ENCODE measurements around the gene C6. TPM values are rescaled to one million over a fixed set of nuclear protein-coding genes. Genes with fewer than 3 reads are reported as not detected.

The C6 gene
- total RNA-seq, 1 experiment from 2014 or later, result not detected

DNA sequence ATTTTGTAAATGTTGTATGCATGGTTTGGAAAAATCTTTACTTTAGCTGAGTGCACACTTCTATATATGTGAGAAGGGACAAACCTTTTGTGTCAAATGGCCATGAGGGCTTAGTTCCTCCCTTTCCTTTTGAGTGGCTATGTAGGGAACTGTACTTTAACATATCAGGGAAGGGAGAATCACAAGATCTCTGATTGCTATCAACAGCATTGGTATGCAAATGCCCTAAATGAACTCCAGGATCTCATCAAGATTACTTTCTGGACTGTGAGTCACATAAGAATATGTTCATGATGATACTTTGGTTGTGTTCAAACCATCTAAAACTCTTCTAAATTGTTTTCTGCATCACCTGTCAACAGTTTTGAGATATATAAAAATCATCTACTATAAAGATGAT, 111.0 kb downstream of the C6 start:
- BruUV-seq (replicated peaks), result no TSS peak
- CTCF ChIA-PET, result no interaction called here
- intact Hi-C loops (cut with micrococcal nuclease; ENCODE audit: unreplicated experiment), result no loop called here
- no peaks in the 10 kb centered on the region for H3K36me3 ChIP-seq (ENCODE audit: control insufficient read depth, insufficient read depth, low read length)
- TF ChIP-seq, protein P1, sequence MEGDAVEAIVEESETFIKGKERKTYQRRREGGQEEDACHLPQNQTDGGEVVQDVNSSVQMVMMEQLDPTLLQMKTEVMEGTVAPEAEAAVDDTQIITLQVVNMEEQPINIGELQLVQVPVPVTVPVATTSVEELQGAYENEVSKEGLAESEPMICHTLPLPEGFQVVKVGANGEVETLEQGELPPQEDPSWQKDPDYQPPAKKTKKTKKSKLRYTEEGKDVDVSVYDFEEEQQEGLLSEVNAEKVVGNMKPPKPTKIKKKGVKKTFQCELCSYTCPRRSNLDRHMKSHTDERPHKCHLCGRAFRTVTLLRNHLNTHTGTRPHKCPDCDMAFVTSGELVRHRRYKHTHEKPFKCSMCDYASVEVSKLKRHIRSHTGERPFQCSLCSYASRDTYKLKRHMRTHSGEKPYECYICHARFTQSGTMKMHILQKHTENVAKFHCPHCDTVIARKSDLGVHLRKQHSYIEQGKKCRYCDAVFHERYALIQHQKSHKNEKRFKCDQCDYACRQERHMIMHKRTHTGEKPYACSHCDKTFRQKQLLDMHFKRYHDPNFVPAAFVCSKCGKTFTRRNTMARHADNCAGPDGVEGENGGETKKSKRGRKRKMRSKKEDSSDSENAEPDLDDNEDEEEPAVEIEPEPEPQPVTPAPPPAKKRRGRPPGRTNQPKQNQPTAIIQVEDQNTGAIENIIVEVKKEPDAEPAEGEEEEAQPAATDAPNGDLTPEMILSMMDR (IDR thresholded peaks at IDR 0.05; ENCODE audit: insufficient read depth in 1 of 2, low read depth in 1 of 2, low read length in 1 of 2, severe bottlenecking in 1 of 2, unreplicated experiment in 1 of 2), result no peak
- no peak overlapping the region for H3K4me3 ChIP-seq (ENCODE audit: low read depth, low read length)
- Mint-ChIP-seq H3K27me3 (ENCODE audit: insufficient read depth, unreplicated experiment) (peaks cover 1% of the 10 kb centered on the region), H3K4me3 (ENCODE audit: unreplicated experiment) (no peak overlapping the region), H3K9me3 (ENCODE audit: unreplicated experiment) (no peaks in the 10 kb centered on the region), H3K36me3 (ENCODE audit: insufficient read depth, unreplicated experiment) (no peaks in the 10 kb centered on the region), H3K27ac (ENCODE audit: unreplicated experiment) (no peak overlapping the region), H3K4me1 (ENCODE audit: low read depth, unreplicated experiment) (no peaks in the 10 kb centered on the region)
- no peak for DNase-seq
- H3K27me3 ChIP-seq (replicated peaks; ENCODE audit: control insufficient read depth, insufficient read depth, low read length), result no peaks in the 10 kb centered on the region
- POLR2A ChIA-PET, result no interaction called here
- H3K4me1 ChIP-seq, result no peaks in the 10 kb centered on the region
- no peaks in the 10 kb centered on the region for H3K9me3 ChIP-seq

DNA sequence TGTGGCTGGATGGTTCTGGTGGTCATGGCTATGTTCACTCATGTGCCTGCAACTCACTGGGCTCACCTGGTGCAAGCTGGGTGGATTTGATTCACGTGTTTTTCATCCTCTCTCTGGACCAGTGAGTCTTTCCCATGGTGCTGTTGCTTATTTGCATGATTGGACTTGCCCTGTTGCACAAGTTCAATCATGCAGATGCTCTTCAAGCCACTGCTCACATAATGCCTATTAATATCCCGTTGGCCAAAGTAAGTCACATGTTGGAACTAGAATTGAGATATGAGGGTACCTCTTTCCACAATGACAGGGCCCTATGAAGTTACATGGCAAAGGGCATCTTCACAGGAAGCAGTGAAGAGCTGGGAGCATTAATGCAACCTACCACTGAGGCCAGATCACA, 115.7 kb downstream of the C6 start:
- intact Hi-C loops (cut with micrococcal nuclease; ENCODE audit: unreplicated experiment), result no loop called here
- Histone ChIP-seq H3K9me3 (no peaks in the 10 kb centered on the region), H3K4me3 (ENCODE audit: low read depth, low read length) (no peak overlapping the region), H3K4me1 (no peaks in the 10 kb centered on the region), H3K36me3 (ENCODE audit: control insufficient read depth, insufficient read depth, low read length) (no peaks in the 10 kb centered on the region), H3K27me3 (replicated peaks; ENCODE audit: control insufficient read depth, insufficient read depth, low read length) (no peaks in the 10 kb centered on the region)
- Mint-ChIP-seq H3K27me3 (ENCODE audit: insufficient read depth, unreplicated experiment) (no peaks in the 10 kb centered on the region), H3K9me3 (ENCODE audit: unreplicated experiment) (no peaks in the 10 kb centered on the region), H3K27ac (ENCODE audit: unreplicated experiment) (no peak overlapping the region), H3K4me3 (ENCODE audit: unreplicated experiment) (no peak overlapping the region), H3K4me1 (ENCODE audit: low read depth, unreplicated experiment) (no peaks in the 10 kb centered on the region), H3K36me3 (ENCODE audit: insufficient read depth, unreplicated experiment) (no peaks in the 10 kb centered on the region)
- no peak for DNase-seq
- ChIA-PET CTCF (no interaction called here), POLR2A (no interaction called here)
- BruUV-seq (replicated peaks), result no TSS peak
- TF ChIP-seq, protein P1 (IDR thresholded peaks at IDR 0.05; ENCODE audit: insufficient read depth in 1 of 2, low read depth in 1 of 2, low read length in 1 of 2, severe bottlenecking in 1 of 2, unreplicated experiment in 1 of 2), result no peak

DNA sequence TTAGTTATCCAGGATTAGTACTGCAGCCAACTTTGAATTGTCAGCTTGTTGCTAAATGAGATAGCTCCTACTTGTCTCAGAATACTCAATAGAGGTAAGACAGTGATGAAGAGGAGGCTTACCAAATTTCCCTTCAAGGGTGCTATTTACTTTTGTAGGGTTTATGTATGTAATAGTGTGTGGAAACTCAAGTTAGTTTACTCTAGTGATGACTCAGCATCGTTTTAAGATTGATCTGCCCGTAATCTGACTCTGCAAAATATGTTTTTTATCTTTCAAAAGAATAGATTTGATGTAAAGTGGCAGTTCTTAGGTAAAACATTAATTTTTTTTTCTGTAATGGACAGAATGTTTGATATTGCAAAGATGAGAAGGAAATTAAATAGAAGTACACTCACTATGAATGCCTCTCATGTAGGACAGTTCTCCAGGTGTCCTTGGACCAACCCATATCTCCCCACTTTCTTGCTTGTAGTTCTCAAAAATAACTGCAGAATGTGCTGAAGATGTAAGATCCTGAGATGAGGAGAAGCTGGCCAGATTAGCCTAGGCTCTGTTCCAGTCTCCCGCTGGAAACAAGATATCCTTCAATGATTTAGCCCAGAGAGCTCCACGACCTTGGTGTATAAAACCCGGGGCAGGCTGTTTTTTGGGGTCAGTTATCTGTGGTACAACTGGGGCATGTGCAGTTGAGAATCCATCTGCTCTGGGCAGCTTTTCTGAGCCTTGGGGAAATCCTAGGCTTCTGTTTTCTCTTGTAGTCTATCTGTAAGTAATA, 117.8 kb downstream of the C6 start:
- DNase-seq, result no peak
- no peaks in the 10 kb centered on the region for H3K27me3 ChIP-seq (replicated peaks; ENCODE audit: control insufficient read depth, insufficient read depth, low read length)
- no peaks in the 10 kb centered on the region for H3K9me3 ChIP-seq
- no peaks in the 10 kb centered on the region for H3K36me3 ChIP-seq (ENCODE audit: control insufficient read depth, insufficient read depth, low read length)
- BruUV-seq (replicated peaks), result no TSS peak
- H3K9me3 Mint-ChIP-seq (ENCODE audit: unreplicated experiment), result no peaks in the 10 kb centered on the region
- intact Hi-C loops (cut with micrococcal nuclease; ENCODE audit: unreplicated experiment), result no loop called here
- H3K27ac Mint-ChIP-seq (ENCODE audit: unreplicated experiment), result no peak overlapping the region
- no peak overlapping the region for H3K4me3 ChIP-seq (ENCODE audit: low read depth, low read length)
- H3K27me3 Mint-ChIP-seq (ENCODE audit: insufficient read depth, unreplicated experiment), result no peaks in the 10 kb centered on the region
- H3K4me3 Mint-ChIP-seq (ENCODE audit: unreplicated experiment), result no peak overlapping the region
- POLR2A ChIA-PET, result no interaction called here
- no peaks in the 10 kb centered on the region for H3K4me1 Mint-ChIP-seq (ENCODE audit: low read depth, unreplicated experiment)
- H3K36me3 Mint-ChIP-seq (ENCODE audit: insufficient read depth, unreplicated experiment), result no peaks in the 10 kb centered on the region
- H3K4me1 ChIP-seq, result no peaks in the 10 kb centered on the region
- TF ChIP-seq, protein P1 (IDR thresholded peaks at IDR 0.05; ENCODE audit: insufficient read depth in 1 of 2, low read depth in 1 of 2, low read length in 1 of 2, severe bottlenecking in 1 of 2, unreplicated experiment in 1 of 2), result no peak
- CTCF ChIA-PET, result no interaction called here

Data from Caco-2 (cell line).